ENCODE data around the gene RAI1.

DNA sequence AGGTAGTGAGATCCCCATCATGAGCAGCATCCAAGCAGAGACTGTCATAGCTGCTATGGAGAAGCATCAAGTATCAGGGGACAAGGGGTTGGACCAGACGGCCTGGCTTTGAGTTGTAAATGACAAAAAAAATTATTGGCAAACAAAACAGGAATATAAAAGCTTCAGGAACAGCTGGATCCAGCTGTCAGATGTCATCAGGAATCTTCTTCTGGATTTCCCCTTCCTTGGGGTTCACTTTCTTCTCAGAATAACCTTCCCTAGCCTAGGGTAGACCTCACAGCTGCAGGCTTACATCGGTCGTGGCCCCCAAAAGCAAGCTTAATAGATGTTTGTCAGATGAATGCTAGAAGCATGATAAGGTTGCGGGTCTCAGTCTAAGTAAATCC, 17.2 kb upstream of the RAI1 start:
- TF ChIP-seq, protein P1, sequence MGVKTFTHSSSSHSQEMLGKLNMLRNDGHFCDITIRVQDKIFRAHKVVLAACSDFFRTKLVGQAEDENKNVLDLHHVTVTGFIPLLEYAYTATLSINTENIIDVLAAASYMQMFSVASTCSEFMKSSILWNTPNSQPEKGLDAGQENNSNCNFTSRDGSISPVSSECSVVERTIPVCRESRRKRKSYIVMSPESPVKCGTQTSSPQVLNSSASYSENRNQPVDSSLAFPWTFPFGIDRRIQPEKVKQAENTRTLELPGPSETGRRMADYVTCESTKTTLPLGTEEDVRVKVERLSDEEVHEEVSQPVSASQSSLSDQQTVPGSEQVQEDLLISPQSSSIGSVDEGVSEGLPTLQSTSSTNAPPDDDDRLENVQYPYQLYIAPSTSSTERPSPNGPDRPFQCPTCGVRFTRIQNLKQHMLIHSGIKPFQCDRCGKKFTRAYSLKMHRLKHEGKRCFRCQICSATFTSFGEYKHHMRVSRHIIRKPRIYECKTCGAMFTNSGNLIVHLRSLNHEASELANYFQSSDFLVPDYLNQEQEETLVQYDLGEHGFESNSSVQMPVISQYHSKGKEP (tag by site-specific recombination; IDR thresholded peaks at IDR 0.05), result no peak
- TF ChIP-seq ZNF211 (tag by site-specific recombination; IDR thresholded peaks at IDR 0.05; ENCODE audit: low read depth) (no peak), CTCF (tag by site-specific recombination; IDR thresholded peaks at IDR 0.05) (no peak), ZNF423 (tag by site-specific recombination; IDR thresholded peaks at IDR 0.05) (no peak), ZBTB17 (tag by site-specific recombination; IDR thresholded peaks at IDR 0.05) (no peak), ZNF274 (IDR thresholded peaks at IDR 0.05; ENCODE audit: low read length) (no peak), ZNF274 (tag by site-specific recombination; IDR thresholded peaks at IDR 0.05; ENCODE audit: borderline replicate concordance) (no peak)

Measured in HEK293 (cell line).